ENCODE results near the gene CREBBP.

The CREBBP gene

GRCh38 chr16:3687792-3688191 lies 192.7 kb downstream of the CREBBP start:
- no peak for TF ChIP-seq POLR2AphosphoS5 (IDR thresholded peaks at IDR 0.05; ENCODE audit: low read depth, low read length)
- TF ChIP-seq SIN3A (IDR thresholded peaks at IDR 0.05; ENCODE audit: borderline replicate concordance, insufficient read depth, low read length): no peak
- TF ChIP-seq FOXP2 (optimal IDR thresholded peaks at IDR 0.05; ENCODE audit: borderline replicate concordance, extremely low read depth, extremely low read length, insufficient read depth): no peak
- TF ChIP-seq REST (IDR thresholded peaks at IDR 0.05; ENCODE audit: insufficient read depth in 1 of 2, low read depth in 2 of 2, low read length in 2 of 2): no peak
- TF ChIP-seq TAF1 (IDR thresholded peaks at IDR 0.05; ENCODE audit: borderline replicate concordance, insufficient read depth, low read length): no peak

GRCh38 chr16:3687021-3687420 lies 193.5 kb downstream of the CREBBP start:
- TF ChIP-seq FOXP2 (optimal IDR thresholded peaks at IDR 0.05; ENCODE audit: borderline replicate concordance, extremely low read depth, extremely low read length, insufficient read depth): no peak
- TF ChIP-seq SIN3A (IDR thresholded peaks at IDR 0.05; ENCODE audit: borderline replicate concordance, insufficient read depth, low read length): no peak
- no peak for TF ChIP-seq TAF1 (IDR thresholded peaks at IDR 0.05; ENCODE audit: borderline replicate concordance, insufficient read depth, low read length)
- TF ChIP-seq REST (IDR thresholded peaks at IDR 0.05; ENCODE audit: insufficient read depth in 1 of 2, low read depth in 2 of 2, low read length in 2 of 2): no peak
- TF ChIP-seq POLR2AphosphoS5 (IDR thresholded peaks at IDR 0.05; ENCODE audit: low read depth, low read length): no peak

- TF ChIP-seq FOXP2 (optimal IDR thresholded peaks at IDR 0.05; ENCODE audit: borderline replicate concordance, extremely low read depth, extremely low read length, insufficient read depth) (no peak), SIN3A (IDR thresholded peaks at IDR 0.05; ENCODE audit: borderline replicate concordance, insufficient read depth, low read length) (no peak), POLR2AphosphoS5 (IDR thresholded peaks at IDR 0.05; ENCODE audit: low read depth, low read length) (no peak), REST (IDR thresholded peaks at IDR 0.05; ENCODE audit: insufficient read depth in 1 of 2, low read depth in 2 of 2, low read length in 2 of 2) (no peak), TAF1 (IDR thresholded peaks at IDR 0.05; ENCODE audit: borderline replicate concordance, insufficient read depth, low read length) (no peak)
Observed at GRCh38 chr16:3681206-3681605, 199.3 kb downstream of the CREBBP start.

GRCh38 chr16:3677994-3678393 lies 202.5 kb downstream of the CREBBP start:
- TF ChIP-seq TAF1 (IDR thresholded peaks at IDR 0.05; ENCODE audit: borderline replicate concordance, insufficient read depth, low read length) (no peak), SIN3A (IDR thresholded peaks at IDR 0.05; ENCODE audit: borderline replicate concordance, insufficient read depth, low read length) (no peak), POLR2AphosphoS5 (IDR thresholded peaks at IDR 0.05; ENCODE audit: low read depth, low read length) (no peak), REST (IDR thresholded peaks at IDR 0.05; ENCODE audit: insufficient read depth in 1 of 2, low read depth in 2 of 2, low read length in 2 of 2) (no peak), FOXP2 (optimal IDR thresholded peaks at IDR 0.05; ENCODE audit: borderline replicate concordance, extremely low read depth, extremely low read length, insufficient read depth) (no peak)

GRCh38 chr16:3675601-3676130 lies 204.8 kb downstream of the CREBBP start:
- TF ChIP-seq REST (IDR thresholded peaks at IDR 0.05; ENCODE audit: insufficient read depth in 1 of 2, low read depth in 2 of 2, low read length in 2 of 2): no peak
- no peak for TF ChIP-seq SIN3A (IDR thresholded peaks at IDR 0.05; ENCODE audit: borderline replicate concordance, insufficient read depth, low read length)
- no peak for TF ChIP-seq FOXP2 (optimal IDR thresholded peaks at IDR 0.05; ENCODE audit: borderline replicate concordance, extremely low read depth, extremely low read length, insufficient read depth)
- TF ChIP-seq TAF1 (IDR thresholded peaks at IDR 0.05; ENCODE audit: borderline replicate concordance, insufficient read depth, low read length): no peak
- no peak for TF ChIP-seq POLR2AphosphoS5 (IDR thresholded peaks at IDR 0.05; ENCODE audit: low read depth, low read length)
